DOHH2 (cell line): ENCODE results near the gene POLN.

Experiments used
- H3F3A ChIP-seq: fragments of 200-600 bp; sonication (generic), shearing (Covaris generic); 2 replicates; pipeline ENCODE4 v1.6.0; 2016; ENCODE audit warnings: antibody characterized with exemption, mild to moderate bottlenecking; ENCODE audit not compliant: control insufficient read depth, insufficient read depth
- H3K27ac ChIP-seq: fragments of 200-600 bp; sonication (generic); 2 replicates; pipeline ENCODE4 v1.5.1; 2014; ENCODE audit warnings: low read depth, mild to moderate bottlenecking, low read length, moderate library complexity
- H3K27me3 ChIP-seq: fragments of 200-600 bp; sonication (generic); 2 replicates; pipeline ENCODE4 v1.6.1; 2014; ENCODE audit warnings: mild to moderate bottlenecking, low read length, mixed read lengths; ENCODE audit not compliant: control insufficient read depth
- H3K36me3 ChIP-seq: fragments of 200-600 bp; sonication (generic); 2 replicates; pipeline ENCODE4 v1.6.1; 2014; ENCODE audit warnings: mild to moderate bottlenecking, low read length, moderate library complexity, mixed read lengths; ENCODE audit not compliant: control insufficient read depth
- H3K4me1 ChIP-seq: fragments of 200-600 bp; sonication (generic); 2 replicates; pipeline ENCODE4 v1.6.1; 2014; ENCODE audit warnings: mild to moderate bottlenecking, low read length, mixed read lengths; ENCODE audit not compliant: control insufficient read depth
- H3K4me2 ChIP-seq: fragments of 200-600 bp; sonication (generic); 2 replicates; pipeline ENCODE4 v1.6.0; 2014; ENCODE audit warnings: mild to moderate bottlenecking, low read length, moderate library complexity
- H3K4me3 ChIP-seq: fragments of 200-600 bp; sonication (generic); 2 replicates; pipeline ENCODE4 v1.5.1; 2014; ENCODE audit warnings: mild to moderate bottlenecking, low read length, mixed read lengths
- H3K79me2 ChIP-seq: fragments of 200-600 bp; sonication (generic); 2 replicates; pipeline ENCODE4 v1.6.1; 2014; ENCODE audit warnings: mild to moderate bottlenecking, low read length, mixed read lengths; ENCODE audit not compliant: control insufficient read depth
- H3K9me2 ChIP-seq: fragments of 200-600 bp; sonication (generic); replicated peaks from 2 replicates; pipeline ENCODE4 v1.6.1; 2014; ENCODE audit warnings: mild to moderate bottlenecking, low read length, mixed read lengths; ENCODE audit not compliant: control insufficient read depth
- H3K9me3 ChIP-seq: fragments of 200-600 bp; sonication (generic); 2 replicates; pipeline ENCODE4 v1.6.1; 2014; ENCODE audit warnings: antibody characterized with exemption, low read length, mixed read lengths; ENCODE audit not compliant: control insufficient read depth, insufficient read depth
- H4K20me1 ChIP-seq: fragments of 200-600 bp; sonication (generic); 2 replicates; pipeline ENCODE4 v1.6.0; 2014; ENCODE audit warnings: low read depth, mild to moderate bottlenecking, antibody characterized with exemption, low read length, moderate library complexity; ENCODE audit not compliant: control insufficient read depth, insufficient read depth
- EZH2phosphoT487 ChIP-seq: fragments of 200-600 bp; sonication (generic); IDR thresholded peaks from 2 replicates; pipeline ENCODE4 v1.6.1; 2017; ENCODE audit warnings: borderline replicate concordance, mild to moderate bottlenecking, antibody characterized with exemption, low read length, moderate library complexity, mixed read lengths
- TF ChIP-seq, protein P1 (sequence below): fragments of 200-600 bp; sonication (generic); IDR thresholded peaks from one replicate; pipeline ENCODE4 v1.5.1; 2014; ENCODE audit warnings: antibody characterized with exemption, mild to moderate bottlenecking, low read depth, low read length; ENCODE audit not compliant: poor library complexity, severe bottlenecking

Gene POLN

GRCh38 chr4:2068566-2068965 lies 173.4 kb downstream of the POLN start:
- H3K27ac ChIP-seq: no peak overlapping the region

GRCh38 chr4:2068198-2068470 lies 173.8 kb downstream of the POLN start:
- Histone ChIP-seq H3K79me2 (no peaks in the 10 kb centered on the region), H3K27ac (no peak overlapping the region), H3F3A (no peaks in the 10 kb centered on the region), H3K4me1 (no peaks in the 10 kb centered on the region), H3K9me2 (no peaks in the 10 kb centered on the region), H3K9me3 (no peaks in the 10 kb centered on the region), H3K4me2 (no peak overlapping the region), H4K20me1 (no peaks in the 10 kb centered on the region), H3K36me3 (no peaks in the 10 kb centered on the region), H3K4me3 (no peak overlapping the region), H3K27me3 (no peaks in the 10 kb centered on the region)
- TF ChIP-seq EZH2phosphoT487: no peak
- TF ChIP-seq, protein P1, sequence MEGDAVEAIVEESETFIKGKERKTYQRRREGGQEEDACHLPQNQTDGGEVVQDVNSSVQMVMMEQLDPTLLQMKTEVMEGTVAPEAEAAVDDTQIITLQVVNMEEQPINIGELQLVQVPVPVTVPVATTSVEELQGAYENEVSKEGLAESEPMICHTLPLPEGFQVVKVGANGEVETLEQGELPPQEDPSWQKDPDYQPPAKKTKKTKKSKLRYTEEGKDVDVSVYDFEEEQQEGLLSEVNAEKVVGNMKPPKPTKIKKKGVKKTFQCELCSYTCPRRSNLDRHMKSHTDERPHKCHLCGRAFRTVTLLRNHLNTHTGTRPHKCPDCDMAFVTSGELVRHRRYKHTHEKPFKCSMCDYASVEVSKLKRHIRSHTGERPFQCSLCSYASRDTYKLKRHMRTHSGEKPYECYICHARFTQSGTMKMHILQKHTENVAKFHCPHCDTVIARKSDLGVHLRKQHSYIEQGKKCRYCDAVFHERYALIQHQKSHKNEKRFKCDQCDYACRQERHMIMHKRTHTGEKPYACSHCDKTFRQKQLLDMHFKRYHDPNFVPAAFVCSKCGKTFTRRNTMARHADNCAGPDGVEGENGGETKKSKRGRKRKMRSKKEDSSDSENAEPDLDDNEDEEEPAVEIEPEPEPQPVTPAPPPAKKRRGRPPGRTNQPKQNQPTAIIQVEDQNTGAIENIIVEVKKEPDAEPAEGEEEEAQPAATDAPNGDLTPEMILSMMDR: no peak

More at GRCh38 chr4:2068566-2068965, 173.4 kb downstream of the POLN start:
- no peaks in the 10 kb centered on the region for H3F3A ChIP-seq
- no peaks in the 10 kb centered on the region for H3K36me3 ChIP-seq
- H3K4me1 ChIP-seq: no peaks in the 10 kb centered on the region
- H3K9me3 ChIP-seq: no peaks in the 10 kb centered on the region
- H3K4me2 ChIP-seq: no peak overlapping the region
- no peaks in the 10 kb centered on the region for H3K27me3 ChIP-seq
- H3K4me3 ChIP-seq: no peak overlapping the region
- TF ChIP-seq, protein P1: no peak
- TF ChIP-seq EZH2phosphoT487: no peak
- H3K79me2 ChIP-seq: no peaks in the 10 kb centered on the region
- H4K20me1 ChIP-seq: no peaks in the 10 kb centered on the region
- no peaks in the 10 kb centered on the region for H3K9me2 ChIP-seq

DNA sequence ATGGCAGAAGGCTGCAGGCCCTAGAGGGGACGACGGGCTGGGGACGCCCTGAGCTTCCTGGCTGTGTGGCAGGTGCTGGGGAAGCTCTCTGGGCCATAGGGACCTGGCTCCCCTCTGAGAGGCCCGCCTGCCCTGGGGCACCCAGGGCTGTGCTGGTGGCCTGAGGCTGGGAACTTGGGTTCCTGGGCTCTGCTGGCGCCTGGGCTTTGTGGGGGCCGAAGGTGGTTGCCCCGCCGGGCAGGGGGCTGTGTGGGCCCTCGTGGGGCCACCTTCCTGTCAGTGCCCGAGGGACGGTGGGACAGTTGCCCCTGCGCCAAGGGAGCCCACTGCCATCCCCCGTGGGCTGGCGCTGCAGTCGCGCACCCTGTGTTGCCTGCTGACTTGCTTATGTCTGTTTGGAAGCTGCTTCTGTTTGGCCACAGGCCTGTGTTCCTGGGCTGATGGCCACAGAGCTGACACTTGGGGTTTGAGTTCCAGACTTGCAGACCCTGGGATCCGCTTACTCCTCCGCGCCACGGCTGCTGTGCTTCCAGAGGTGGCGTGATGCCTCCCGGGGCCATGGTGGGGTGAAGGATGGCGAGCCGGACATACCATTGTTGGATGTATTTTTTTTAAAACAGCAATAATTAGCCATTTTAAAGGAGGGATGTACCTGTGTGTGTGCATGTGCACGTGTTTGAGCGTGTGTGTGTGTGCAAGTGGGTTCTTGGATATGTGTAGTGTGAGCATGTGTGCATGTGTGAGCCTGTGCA lies 174.3 kb downstream of the POLN start:
- no peaks in the 10 kb centered on the region for H4K20me1 ChIP-seq

More for the DNA sequence above, 174.3 kb downstream of the POLN start:
- no peaks in the 10 kb centered on the region for H3K36me3 ChIP-seq
- H3F3A ChIP-seq: no peaks in the 10 kb centered on the region
- no peak overlapping the region for H3K4me2 ChIP-seq
- no peak for TF ChIP-seq EZH2phosphoT487
- TF ChIP-seq, protein P1: no peak
- H3K9me2 ChIP-seq: no peaks in the 10 kb centered on the region
- no peak overlapping the region for H3K27ac ChIP-seq
- H3K4me1 ChIP-seq: no peaks in the 10 kb centered on the region
- no peak overlapping the region for H3K4me3 ChIP-seq
- H3K27me3 ChIP-seq: no peaks in the 10 kb centered on the region
- H3K79me2 ChIP-seq: no peaks in the 10 kb centered on the region
- no peaks in the 10 kb centered on the region for H3K9me3 ChIP-seq
